Hematopoietic multipotent progenitor cell treated with erythropoietin and hydrocortisone succinate and interleukin-3 and kit ligand, for 15 days (in vitro differentiated cells): ENCODE measurements around the gene EMID1.
A peak's percentile ranks its signal among the peaks of the same experiment; 100 is the strongest.

Experiments
- DNase-seq: peaks from one replicate; pipeline ENCODE4 v3.0.0-alpha.2; 2015; ENCODE audit warnings: low spot score

Gene EMID1

DNA sequence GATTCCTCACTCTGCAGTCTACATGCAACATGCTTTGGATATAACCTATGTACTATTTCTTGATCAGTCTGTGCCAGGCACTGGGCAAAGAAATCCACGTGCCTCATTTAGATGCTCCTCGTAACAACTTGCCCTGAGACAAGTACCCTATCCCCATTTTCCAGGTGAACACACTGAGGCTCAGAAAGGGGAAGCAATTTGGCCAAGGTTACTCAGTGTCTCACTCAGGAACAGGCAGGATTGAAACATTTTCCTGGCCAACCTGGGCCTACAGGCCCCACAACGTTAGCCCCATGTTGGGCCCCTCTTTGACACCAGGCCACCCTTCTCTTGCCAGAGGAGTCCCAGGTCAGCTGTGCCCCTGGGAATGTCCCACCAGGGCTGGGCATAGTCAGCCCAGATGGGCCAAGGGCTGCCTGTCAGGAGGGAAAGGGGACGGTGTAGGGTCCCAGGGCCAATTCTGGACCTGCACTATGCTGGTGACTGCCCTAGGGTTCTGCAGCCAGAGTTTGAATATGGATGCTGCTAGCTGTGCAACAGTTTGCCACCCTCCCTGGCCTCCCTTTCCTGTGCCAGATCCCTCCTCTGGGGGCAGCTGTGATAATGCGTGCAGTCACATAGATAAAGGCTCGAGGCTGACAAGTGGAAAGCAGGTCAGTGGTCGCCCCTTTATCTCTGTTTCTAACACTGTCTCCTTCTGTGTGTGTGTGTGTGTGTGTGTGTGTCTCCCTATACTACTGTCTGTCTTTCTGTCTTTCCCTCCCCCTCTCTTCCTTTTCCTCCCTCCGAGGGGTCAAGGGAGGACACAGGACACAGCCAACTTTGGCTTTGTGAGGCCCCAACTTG lies 10.4 kb upstream of the EMID1 start:
- DNase-seq, result peak; percentile 83

DNA sequence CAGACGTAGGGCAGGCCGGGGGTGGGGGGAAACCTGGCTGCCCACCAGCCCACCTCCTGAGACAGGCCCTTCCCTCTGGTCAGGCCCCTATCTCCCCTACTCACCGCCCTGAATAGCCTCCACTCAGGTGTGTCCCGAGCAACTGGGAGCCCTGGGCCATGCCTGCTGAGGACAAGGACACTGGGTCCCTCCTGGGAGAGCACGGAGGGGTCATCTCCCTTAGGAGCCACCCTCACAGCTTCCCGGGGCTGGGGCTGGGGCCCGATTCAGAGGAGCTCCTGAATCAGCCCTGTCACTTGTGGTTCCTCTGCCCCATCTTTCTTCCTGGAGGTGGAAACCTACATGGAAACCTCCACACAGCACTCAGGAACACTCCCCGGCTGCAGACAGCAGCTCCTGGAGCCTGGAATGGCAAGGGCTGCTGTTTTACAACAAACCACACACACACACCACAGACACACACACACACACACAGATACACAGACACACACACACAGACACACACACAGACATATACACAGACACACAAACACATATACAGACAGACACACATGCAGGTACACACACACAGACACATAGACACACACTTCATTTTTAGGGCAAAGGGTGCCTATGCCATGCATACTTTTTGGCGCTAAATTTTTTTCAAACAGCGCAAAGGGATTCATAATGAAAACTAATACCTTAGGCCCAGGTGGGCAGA lies 9.6 kb upstream of the EMID1 start:
- no peak for DNase-seq

- DNase-seq, result peak; percentile 46
These were observed 8.6 kb upstream of the EMID1 start for GRCh38 chr22:29197096-29197495.

DNA sequence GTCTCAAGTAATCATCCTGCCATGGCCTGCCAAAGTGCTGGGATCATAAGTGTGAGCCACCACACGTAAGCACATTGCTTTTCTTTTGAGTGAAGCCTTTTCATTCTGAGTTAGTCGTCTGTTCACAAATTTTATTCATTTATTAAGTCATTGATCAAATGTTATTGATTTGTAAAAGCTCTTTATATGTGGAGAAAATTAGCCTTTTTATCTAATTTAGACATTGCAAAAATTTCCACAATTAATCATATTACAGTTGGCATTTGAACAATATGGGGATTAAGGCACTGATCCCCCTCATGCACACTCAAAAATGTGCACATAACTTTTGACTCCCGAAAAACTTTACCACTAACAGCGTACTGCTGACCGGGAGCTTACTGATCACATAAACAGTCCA lies 7.5 kb upstream of the EMID1 start:
- no peak for DNase-seq

GRCh38 chr22:29199702-29200400 lies 5.8 kb upstream of the EMID1 start:
- DNase-seq, result peak; percentile 25

DNA sequence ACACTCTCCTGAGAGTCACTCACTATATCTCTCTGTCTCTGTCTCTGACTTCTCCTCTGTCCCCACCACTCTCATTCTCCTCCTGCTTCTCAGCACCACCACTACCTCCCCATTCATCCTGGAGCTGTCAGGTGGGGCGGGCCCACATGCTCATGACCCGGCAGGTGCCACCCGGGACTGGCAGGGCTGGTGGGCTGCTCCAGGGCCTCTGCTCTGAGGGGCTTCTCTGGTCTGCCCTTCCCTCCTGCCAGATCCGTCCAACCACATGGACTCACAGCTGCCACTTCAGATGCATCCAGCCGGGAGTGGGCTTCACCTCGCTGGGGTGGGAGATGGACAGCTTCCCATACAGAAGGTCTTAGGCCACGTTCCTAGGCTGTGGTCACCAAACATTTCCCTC lies 4.8 kb upstream of the EMID1 start:
- no peak for DNase-seq

DNA sequence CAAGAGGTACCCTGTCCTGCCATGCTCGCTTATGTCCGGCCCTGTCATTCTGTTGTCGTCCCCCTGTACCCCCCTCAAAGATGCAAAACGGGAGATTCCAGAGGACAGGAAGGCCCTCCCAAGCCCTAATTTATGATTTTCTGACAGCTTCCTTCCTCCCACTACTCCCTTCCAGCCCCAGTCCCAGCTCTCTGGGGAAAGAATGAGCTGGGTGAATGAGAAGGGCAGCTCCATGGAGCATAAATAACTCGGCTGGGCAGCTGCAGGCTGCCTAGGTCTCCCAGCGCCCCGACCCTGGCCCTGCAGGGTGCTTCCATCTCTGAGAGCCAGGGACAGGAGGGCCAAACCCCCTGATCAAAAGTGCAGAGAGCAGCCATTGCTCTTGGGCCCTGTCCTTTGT lies 3.9 kb upstream of the EMID1 start:
- no peak for DNase-seq

DNA sequence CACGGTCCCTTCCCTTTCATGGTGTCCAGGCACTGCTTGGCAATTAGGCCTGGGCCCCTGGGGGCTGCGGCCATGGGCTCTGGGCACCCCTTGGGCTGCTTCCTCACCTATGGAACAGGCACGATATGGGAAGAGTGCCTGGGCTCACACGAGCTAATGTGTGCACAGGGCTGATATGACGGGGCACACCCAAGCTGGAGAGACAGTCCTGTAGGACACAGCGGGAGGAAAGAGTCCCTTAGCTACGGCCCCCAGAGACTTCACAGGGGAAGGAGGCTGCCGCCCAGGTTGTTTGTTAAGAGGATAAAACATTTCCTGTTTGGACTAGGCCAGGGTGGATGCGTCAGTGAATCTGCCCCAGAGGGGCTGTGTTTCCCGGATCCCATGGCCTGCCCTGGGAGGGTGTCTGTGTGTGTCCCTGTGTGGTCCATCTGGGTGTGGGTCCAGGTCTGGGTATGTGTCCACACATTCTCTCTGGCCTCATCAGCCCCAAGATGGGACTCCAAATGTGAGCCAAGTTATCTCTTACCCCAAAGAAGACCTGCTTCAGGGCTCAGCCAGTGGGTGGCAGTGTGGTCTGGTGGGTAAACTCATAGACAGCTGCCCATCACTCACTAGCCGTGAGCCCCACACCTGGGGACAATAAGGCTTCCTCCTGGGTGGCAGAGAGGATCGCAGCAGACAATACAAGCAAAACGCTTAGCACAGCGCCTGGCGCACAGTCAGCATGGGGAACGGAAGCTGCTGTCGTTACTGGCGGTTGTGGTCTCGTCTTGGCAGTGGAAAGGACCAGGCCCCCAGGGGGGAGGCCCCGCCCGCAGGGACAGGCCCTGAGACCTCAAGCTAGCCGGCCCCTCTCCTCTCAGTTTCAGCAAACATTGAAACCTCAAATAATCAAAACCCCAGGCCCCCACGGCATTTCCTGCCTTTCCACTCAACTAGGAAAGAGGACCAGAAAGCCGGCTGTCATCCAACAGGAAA lies 3.2 kb upstream of the EMID1 start:
- peak; percentile 85 for DNase-seq

GRCh38 chr22:29203488-29204454 lies 1.9 kb upstream of the EMID1 start:
- DNase-seq, result peak; percentile 65

DNA sequence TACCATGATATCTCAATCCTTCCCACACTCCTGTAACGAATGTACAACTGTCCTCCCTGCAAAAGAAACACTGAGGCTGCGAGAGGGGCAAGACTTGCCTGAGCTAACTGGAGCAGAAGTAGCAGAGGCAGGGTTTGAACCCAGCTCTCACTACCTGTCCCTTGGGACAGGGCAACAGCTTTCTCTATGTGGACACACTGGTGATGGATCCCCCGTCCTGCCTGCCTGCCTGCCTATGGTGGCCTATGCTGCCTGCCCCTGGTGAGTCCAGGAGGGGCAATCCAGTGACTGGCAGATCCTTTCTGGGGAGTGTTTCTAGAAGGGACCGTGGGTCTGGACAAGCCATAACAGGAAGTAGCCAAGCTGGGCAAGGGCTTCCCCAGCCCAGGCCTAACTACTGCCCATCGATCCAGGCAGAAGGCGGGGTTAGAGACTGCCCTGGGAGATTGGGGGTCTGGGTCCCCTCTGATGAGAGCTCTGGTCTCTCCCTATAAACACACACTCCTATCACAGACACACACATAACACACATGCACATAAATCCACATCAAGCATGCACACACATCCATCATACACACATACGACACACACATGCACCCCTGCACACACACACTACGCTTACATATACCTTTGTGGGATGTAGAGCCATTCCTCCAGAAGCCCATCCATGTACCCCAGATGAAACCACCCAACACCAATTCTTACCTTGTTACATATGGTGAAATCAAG lies 1.1 kb upstream of the EMID1 start:
- DNase-seq, result peak; percentile 16

- peak; percentile 21 for DNase-seq
These were observed 473 bp upstream of the EMID1 start for GRCh38 chr22:29205252-29205593.

- DNase-seq, result peak; percentile 30
These were observed 911 bp downstream of the EMID1 start for GRCh38 chr22:29206372-29207242.

DNA sequence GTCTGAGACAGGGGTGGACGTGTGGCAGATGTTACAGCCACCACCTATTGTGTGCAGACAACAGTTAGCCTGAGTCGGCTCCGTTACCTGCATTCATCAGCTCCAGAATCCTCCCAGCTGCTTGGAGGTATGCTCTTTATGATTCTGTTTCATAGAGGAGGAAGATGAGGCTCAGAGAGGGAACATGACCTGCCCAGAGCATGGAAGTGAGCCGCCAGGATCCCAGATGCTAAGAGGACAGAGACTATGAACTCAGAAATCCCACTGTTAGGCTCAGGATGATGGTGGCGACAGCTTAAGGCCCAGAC lies 1.5 kb downstream of the EMID1 start:
- no peak for DNase-seq

- DNase-seq, result no peak
These were observed 2.1 kb downstream of the EMID1 start for GRCh38 chr22:29207562-29208501.

DNA sequence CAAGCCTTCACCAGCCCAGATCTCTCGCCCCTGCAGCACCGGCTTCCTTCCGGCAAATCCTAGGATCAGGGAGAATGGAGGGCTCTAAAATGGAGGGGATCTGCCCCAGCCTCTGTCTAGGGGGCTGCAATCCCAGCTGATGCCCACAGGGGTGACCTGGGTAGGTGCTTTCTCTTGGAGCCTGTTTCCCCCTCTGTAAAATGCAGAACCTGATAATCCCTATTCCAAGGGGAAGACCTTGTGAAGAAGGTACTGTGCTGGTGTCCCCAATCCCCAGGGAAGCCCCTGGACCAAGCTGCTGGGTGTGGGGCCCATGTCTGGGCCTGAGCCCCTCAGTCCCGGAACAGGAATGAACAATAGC lies 2.8 kb downstream of the EMID1 start:
- peak; percentile 23 for DNase-seq

DNA sequence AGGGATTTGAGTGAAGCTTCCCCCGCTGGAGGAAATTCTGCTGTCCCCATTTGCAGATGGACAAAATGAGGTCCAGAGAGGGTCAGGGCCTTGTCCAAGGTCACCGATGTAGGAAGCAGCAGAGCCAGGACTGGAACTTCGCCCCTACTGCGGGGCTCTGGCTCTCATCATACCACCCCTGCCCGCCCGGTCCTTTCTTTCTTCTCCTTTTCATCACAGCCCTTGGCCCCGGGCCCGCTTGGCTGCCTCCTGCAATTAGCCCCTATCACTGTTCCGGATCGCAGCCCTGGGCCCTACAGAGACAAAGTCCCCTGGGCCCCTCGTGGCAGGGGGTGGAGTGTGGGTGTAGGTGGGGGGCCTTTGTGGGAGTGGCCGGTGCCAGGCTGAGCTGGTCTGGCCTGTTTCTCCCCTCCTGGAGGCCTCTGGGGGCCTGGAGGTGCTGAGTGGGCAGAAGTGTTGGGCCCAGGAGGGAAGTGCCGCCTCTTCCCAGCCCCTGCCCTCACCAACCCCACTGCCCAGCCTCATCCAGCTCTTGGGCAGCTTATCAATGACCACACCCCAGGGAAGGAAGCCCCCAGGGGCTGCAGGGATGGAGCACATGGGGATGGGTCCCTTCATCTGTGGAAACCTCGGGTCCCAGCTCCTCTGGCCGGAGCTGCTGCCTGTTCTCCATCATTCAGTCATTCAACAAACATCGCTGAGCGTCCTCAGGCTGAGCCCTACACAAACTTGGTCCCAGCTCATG lies 3.4 kb downstream of the EMID1 start:
- peak; percentile 37 for DNase-seq

DNA sequence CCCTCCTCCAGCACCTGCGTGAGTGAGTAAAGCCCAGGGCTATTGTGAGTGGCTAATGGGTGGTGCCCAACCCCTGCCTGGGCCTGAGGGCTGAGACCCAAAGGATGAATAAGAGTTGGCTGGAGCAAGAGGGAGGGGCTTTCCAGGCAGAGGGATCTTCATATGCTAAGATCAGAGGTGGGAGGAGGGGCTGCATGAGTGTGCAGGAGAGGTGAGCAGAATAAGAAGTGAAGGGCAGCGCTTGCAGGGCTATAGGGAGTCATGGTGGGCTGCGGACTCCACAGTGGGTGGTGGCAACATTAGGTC lies 3.9 kb downstream of the EMID1 start:
- no peak for DNase-seq

DNA sequence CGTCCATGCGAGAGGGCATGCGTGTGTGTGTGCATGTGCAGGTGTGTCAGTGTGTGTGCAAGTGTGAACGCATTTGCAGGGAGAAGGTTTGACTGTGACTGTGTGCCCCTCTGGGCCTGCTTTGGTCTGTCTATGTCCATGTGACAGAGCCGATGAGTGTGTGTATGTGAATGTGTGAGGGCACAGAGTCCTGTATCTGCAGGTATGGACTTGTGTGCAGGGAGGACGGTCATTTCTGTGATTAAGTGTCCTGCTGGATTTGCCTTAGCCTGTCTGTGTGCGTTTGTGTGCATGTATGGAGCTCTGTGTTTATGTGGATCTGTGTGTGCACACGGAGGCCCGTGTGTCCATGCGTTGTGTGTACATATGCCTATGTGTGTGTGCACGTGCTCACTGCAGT lies 5.4 kb downstream of the EMID1 start:
- no peak for DNase-seq
